Measurements from ENCODE around the gene KCNC2. TPM values are rescaled to one million over a fixed set of nuclear protein-coding genes. Genes with fewer than 3 reads are reported as not detected.

KCNC2 gene
- total RNA-seq, 2 donors from 2014 or later = 3.0 to 4.7 TPM

DNA sequence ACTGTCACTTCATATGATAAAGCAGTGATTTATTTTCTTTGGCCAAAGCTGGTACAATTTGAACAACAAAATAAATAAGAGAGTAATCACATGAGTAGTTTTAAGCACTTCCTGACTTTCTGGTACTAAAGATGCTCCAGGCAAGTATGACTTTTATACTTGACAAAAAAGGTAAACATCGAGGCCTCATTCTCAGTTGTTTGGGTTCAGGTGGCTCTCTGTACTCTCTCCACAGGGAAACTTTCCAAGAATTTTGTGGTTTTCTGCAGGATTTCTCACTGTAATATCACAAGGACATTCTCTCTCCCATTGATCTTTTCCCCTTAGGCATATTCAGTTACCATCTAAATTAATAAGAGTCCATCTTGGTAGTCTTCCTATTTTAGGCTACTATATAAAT, 26.6 kb upstream of the KCNC2 start:
- TF ChIP-seq, protein P1, sequence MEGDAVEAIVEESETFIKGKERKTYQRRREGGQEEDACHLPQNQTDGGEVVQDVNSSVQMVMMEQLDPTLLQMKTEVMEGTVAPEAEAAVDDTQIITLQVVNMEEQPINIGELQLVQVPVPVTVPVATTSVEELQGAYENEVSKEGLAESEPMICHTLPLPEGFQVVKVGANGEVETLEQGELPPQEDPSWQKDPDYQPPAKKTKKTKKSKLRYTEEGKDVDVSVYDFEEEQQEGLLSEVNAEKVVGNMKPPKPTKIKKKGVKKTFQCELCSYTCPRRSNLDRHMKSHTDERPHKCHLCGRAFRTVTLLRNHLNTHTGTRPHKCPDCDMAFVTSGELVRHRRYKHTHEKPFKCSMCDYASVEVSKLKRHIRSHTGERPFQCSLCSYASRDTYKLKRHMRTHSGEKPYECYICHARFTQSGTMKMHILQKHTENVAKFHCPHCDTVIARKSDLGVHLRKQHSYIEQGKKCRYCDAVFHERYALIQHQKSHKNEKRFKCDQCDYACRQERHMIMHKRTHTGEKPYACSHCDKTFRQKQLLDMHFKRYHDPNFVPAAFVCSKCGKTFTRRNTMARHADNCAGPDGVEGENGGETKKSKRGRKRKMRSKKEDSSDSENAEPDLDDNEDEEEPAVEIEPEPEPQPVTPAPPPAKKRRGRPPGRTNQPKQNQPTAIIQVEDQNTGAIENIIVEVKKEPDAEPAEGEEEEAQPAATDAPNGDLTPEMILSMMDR (IDR thresholded peaks at IDR 0.05) = no peak
- TF ChIP-seq POLR2A (IDR thresholded peaks at IDR 0.05) (no peak), POLR2AphosphoS5 (IDR thresholded peaks at IDR 0.05) (no peak)
- 44% methylated on average over 1 of the region's 1 CpG for WGBS
- Histone ChIP-seq H3K4me1 (replicated peaks) (no peaks in the 10 kb centered on the region), H3K27me3 (replicated peaks; ENCODE audit: insufficient read depth) (no peaks in the 10 kb centered on the region), H3K9me3 (no peaks in the 10 kb centered on the region), H3K27ac (no peak overlapping the region), H3K36me3 (no peaks in the 10 kb centered on the region), H3K4me3 (no peak overlapping the region)
- intact Hi-C loops (cut with DNase I) = no loop called here
- no peak for DNase-seq (ENCODE audit: low spot score)

DNA sequence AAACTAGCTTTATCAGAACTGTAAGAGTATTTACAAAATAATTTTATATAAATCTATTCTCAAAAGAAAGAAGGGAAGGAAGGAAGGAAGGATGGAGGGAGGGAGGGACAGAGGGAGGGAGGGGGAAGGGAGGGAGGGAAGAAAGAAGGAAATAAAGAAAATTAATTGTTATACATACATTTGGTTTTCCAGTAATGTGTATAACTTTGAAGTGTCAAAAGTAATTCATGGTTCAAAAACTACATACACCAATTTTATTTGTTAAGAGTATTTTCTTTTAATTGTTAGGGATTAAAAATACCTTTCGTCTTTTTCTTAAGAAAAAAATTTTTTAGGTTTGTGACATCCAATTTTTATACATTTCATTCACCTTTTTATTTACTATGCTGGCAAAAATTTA, 17.5 kb upstream of the KCNC2 start:
- TF ChIP-seq, protein P1 (IDR thresholded peaks at IDR 0.05) = no peak
- no peak for TF ChIP-seq POLR2AphosphoS5 (IDR thresholded peaks at IDR 0.05)
- no peak for TF ChIP-seq POLR2A (IDR thresholded peaks at IDR 0.05)
- Histone ChIP-seq H3K27me3 (replicated peaks; ENCODE audit: insufficient read depth) (no peaks in the 10 kb centered on the region), H3K27ac (no peak overlapping the region), H3K4me3 (no peak overlapping the region), H3K36me3 (no peaks in the 10 kb centered on the region), H3K4me1 (replicated peaks) (no peaks in the 10 kb centered on the region), H3K9me3 (no peaks in the 10 kb centered on the region)
- 91% methylated on average over 1 of the region's 1 CpG for WGBS
- DNase-seq (ENCODE audit: low spot score) = no peak
- intact Hi-C loops (cut with DNase I) = no loop called here

DNA sequence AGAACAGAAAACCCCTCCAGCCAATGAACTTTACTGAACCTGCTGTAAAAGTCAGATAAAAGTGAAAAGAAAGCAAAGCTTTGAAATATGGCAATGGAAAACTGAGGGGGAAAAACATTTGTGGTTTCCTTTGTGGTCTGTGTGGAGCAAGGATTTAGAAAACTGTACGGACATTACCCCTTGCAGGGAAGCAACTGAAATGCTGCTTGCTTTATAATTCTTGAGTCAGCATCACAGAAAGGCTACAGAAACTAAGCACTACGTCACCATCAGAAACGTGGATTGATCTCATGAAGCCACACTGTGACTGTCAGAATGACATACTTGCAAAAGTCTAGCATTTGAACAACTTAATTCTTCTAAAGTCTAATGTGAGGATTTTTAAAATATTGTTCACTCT, 2.4 kb upstream of the KCNC2 start:
- Histone ChIP-seq H3K27me3 (replicated peaks; ENCODE audit: insufficient read depth) (peaks cover 13% of the 10 kb centered on the region), H3K9me3 (no peaks in the 10 kb centered on the region)

DNA sequence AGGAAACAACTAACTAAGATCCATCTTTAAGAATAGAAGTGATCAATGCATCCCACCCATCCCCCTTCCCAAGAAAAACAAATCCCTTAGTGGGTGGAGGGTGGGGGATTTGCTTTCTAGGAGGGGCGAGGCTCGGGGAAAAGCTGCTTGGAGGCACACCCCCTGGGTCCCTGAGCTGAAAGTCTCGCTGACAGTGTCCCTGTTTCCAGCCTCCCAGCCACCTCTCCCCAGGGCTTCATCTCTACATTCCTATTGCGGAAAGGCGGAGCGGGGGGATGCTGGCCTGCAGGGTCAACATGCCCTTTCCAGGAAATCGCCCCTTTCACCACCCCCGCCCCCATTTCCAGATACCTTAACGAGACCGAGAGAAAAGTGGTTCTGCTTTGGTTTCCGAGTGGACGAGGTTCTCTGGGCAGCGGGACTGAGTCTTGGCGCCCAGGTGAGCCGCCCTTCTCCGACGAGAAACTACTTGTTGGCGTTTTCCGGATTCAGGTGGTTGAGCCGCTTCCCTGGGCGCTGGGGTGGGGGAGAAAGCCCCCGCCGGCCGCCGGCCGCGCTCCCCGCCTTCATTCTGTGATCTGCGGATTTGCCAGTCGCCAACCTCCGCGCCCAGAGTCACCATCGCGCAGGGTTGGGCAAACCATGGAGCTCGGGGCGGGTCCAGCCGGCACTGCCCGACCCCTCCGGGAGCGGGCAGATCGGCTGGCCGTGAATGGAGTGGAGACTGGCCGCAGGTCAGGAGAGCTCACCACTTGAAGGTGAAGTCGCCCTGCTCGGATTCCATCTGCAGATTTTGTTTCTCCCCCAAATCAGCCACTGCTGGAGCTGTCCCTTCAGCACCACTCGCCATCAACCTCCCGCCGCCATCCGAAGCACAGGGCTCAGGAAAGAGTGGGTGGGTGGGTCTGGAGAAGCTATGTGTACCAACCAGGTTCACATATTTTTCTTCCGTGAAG, 505 bp downstream of the KCNC2 start:
- no peaks in the 10 kb centered on the region for H3K9me3 ChIP-seq
- intact Hi-C loops (cut with DNase I) = no loop called here
- 4% methylated on average over 42 of the region's 50 CpGs for WGBS
- TF ChIP-seq POLR2AphosphoS5 (IDR thresholded peaks at IDR 0.05) = no peak
- TF ChIP-seq, protein P1 (IDR thresholded peaks at IDR 0.05) = no peak
- TF ChIP-seq POLR2A (IDR thresholded peaks at IDR 0.05) = no peak
- peak overlapping the region in 1 of 2 donors; percentile 11 for H3K4me3 ChIP-seq
- no peak overlapping the region for H3K27ac ChIP-seq
- DNase-seq (ENCODE audit: low spot score) = no peak
- no peaks in the 10 kb centered on the region for H3K4me1 ChIP-seq (replicated peaks)
- no peaks in the 10 kb centered on the region for H3K36me3 ChIP-seq
- peaks cover 17% of the 10 kb centered on the region for H3K27me3 ChIP-seq (replicated peaks; ENCODE audit: insufficient read depth)

More for the DNA sequence above, 2.4 kb upstream of the KCNC2 start:
- Histone ChIP-seq H3K4me3 (no peak overlapping the region), H3K27ac (no peak overlapping the region), H3K36me3 (no peaks in the 10 kb centered on the region), H3K4me1 (replicated peaks) (no peaks in the 10 kb centered on the region)
- 41% methylated on average over 3 of the region's 3 CpGs for WGBS
- intact Hi-C loops (cut with DNase I) = no loop called here
- TF ChIP-seq, protein P1 (IDR thresholded peaks at IDR 0.05) = no peak
- no peak for DNase-seq (ENCODE audit: low spot score)

Data from prostate gland (tissue), 2 donors.